NCI-H1105 treated with DMSO at 0.1 percent for 48 hours (cell line): ENCODE data around the gene FHL1.
"Not testable (repeated sequence)": the region's sequence is repeated elsewhere in the genome, so short reads cannot be mapped to it uniquely, and the experiment has no call there.

ENCODE experiments used
- DNase-seq: peaks from one replicate; lab custom pipeline; 2025; lab: John Stamatoyannopoulos, UW

FHL1 gene

GRCh38 chrX:136146614-136147314 is 569 bp upstream of the FHL1 start:
- DNase-seq, result peak; percentile 20

GRCh38 chrX:136147976-136148375 is 643 bp downstream of the FHL1 start:
- DNase-seq, result no peak

DNA sequence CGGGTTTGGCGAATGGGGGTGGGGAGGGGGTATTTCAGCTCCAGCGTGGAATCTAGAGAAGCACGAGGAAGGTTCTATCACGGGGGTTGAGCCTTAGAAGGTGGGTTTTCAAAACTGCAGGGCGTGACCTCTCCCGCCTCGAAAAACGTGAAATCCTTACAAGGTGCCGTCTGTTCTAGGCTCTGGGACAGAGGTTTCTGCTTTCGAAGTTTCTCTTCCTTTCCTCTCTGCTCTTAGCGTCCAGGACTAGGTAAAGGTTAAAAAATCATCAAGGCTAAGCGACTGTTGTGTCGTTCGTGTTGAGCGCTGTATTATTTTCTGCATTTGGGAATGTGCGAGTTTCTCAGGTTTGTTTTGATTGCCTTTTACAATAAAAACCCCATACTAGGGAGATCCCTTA is 1.1 kb downstream of the FHL1 start:
- no peak for DNase-seq

DNA sequence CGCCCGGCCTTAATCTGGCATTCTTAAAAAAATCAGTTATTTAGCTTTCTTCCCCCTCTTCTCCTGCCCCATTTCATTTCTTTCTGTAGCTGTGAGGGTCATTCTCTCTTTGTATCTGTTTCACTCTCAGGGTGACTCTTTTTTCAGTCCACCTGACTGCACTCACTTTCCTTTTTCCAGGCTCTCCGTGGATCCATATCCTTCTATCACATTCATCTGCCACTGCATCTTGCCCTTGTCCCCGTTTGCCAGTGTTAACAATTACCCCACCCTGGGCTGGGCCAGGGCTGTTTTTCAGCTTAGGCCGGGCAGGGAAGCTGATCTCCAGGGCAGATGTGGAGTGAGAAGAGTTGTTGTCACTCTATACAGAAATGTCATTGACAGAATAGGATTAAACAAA is 7.7 kb downstream of the FHL1 start:
- no peak for DNase-seq

- no peak for DNase-seq
These were observed 9.3 kb downstream of the FHL1 start for GRCh38 chrX:136156560-136157117.

GRCh38 chrX:136157187-136157586 is 9.9 kb downstream of the FHL1 start:
- no peak for DNase-seq

GRCh38 chrX:136158685-136159084 is 11.4 kb downstream of the FHL1 start:
- no peak for DNase-seq

GRCh38 chrX:136159611-136160025 is 12.3 kb downstream of the FHL1 start:
- DNase-seq, result no peak

DNA sequence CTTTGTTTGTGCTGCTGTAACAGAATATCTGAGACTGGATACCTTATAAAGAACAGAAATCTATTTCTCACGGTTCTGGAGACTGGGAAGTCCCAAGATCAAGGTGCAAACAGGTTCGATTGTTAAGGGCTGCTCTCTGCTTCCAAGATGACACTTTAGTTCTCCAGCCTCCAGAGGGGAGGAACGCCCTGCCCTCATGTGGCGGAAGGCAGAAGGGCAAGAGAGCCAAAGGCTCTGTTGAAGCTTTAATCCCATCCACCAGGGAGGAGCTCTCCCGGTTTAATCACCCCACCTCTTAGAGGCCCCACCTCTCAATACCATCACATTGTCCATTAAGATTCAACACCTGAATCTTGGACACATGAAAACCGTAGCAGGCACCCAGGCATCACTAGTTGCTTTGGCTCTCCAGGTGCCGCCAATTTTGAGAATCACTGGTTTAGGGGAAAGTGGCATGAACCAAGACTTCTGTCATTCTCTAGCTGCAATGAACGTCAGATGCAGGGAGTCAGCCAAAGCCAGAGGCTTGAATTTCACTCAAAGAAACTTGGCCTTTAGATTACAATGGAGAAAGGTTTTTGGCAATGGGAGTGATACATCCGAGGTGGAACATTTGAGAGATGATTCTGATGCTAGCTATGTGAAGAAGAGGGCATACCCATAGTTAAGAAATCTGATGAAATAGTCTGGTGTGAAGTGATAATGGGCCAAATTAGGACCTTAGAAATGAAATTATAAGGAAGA is 15.7 kb downstream of the FHL1 start:
- DNase-seq, result no peak

DNA sequence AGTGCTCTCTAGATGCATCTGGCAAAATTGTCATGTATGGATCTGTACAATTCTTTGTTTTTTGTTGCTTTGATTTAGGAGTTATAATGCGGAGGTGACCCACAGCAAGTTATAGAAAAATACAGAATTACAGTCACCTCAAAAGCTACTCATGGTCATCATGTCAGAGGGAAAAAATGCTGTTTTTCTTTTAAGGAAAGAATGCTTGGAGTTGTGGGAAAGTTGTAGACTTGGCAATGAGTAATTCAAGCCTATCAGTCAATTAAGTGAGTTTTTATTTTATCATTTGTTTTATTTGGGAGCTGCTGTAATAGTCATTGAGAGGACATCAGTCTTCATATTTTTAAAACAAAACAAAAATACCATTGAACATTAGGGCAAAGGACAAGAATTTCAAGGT is 16.4 kb downstream of the FHL1 start:
- no peak for DNase-seq

DNA sequence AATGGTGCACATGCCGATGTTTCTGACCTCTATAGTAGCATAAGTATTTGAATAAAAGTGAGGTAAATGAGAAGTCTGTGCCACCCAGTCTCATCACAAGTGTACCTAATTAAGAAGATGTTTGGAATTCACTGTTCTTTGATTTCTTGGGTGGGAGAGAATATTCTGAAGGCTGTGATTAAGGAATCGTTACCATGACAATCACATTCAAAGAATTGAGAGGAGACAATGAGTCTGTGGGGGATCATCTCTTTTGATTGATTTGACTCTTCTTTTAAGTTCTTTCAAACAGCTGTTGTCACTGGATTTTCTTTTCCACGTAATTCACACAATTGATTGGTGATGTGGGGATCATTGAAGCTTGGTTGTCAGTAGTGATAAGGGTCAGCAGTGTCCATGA is 18.1 kb downstream of the FHL1 start:
- DNase-seq, result no peak

DNA sequence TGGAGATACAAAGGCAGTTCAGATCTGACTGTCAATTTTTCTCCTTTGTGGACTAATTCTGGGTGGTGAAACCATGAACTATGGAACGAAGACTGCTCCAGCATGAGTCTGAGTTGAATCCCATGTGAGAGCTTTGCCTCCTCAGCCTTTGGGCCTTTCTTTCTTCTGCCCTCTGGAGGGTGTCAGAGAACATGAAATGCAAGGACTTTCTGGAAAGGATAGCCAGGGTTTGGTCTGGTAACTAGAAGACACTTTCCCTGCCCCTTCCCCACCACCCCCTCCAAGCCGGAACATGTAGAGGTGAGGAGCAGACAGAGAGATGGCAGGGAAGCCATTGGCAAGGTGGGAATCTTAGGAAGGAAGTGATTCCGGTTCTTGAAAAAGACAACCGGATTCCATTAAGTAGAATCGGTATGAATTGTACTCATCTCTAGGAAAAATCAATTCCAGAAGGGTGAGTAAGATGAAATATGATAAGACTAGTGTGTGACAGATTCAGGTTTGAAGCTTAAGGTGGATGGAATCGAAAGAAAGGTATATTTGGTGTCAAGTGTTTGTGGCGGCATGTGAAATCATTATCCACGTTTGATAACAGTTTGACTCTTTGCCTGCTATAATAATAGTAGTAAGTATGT is 19.0 kb downstream of the FHL1 start:
- no peak for DNase-seq

DNA sequence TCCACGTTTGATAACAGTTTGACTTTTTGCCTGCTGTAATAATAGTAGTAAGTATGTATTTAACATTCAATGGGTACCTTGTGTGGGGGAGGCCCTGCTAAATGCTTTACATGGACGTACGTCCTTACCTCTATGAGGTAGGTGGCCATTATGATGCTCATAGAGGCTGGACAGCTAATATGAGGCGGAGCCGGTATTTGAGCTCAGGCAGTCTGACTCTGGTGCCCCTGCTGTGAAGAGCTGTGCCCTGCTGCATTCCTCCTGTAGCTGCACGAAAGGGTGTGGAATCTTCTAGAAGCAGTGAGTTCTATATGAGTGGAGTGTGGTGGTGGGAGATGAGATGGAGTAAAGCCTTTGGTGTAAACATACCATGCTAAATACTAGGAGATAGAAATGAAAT is 20.7 kb downstream of the FHL1 start:
- DNase-seq, result not testable (repeated sequence)

- peak; percentile 74 for DNase-seq
These were observed 21.8 kb downstream of the FHL1 start for GRCh38 chrX:136168929-136169735.

GRCh38 chrX:136170139-136170800 is 22.9 kb downstream of the FHL1 start:
- no peak for DNase-seq

GRCh38 chrX:136171420-136171819 is 24.1 kb downstream of the FHL1 start:
- no peak for DNase-seq

DNA sequence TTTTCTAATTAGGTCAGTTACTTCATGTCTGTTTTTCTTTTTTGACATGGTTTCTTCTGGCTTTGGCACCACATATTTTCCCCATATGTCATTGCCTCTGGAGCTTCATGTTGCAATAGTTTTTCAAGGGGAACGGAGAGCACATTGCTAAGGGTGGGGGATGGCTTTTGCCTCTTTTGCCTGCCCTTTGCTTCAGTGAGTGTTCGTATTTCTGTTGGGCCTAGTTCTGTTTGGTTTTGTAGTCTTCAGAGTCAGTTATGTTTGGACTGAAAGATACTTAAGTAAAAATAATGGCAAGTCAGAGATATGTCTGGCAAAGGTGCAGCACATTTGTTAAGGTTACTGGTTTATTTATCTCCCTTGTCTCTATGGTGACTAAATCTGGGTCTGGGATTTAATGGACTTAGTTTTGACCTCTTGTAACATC is 29.1 kb downstream of the FHL1 start:
- DNase-seq, result no peak

GRCh38 chrX:136179133-136179532 is 31.8 kb downstream of the FHL1 start:
- no peak for DNase-seq

- DNase-seq, result no peak
These were observed 35.1 kb downstream of the FHL1 start for GRCh38 chrX:136182414-136182813.

GRCh38 chrX:136183172-136183571 is 35.8 kb downstream of the FHL1 start:
- no peak for DNase-seq

DNA sequence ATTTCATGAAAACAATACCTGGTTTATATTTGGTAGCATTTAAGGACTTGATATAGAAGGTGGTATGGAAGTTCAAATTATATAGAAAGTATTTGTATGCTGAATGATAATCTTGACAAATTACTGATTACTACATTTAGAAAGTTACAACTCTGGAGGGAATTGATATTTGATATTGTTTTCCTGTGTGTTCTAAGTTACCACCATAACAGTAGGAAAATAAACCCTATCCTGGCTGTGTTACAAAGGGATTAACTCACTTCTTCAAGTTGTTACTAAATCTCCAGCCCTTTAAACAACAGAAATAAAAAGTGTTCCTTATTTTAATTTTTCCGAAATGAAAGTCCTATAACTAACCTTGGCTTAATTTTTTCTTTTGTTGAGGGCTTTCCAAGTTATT is 36.6 kb downstream of the FHL1 start:
- DNase-seq, result no peak
